Measurements from ENCODE around the gene DCD. TPM values are rescaled to one million over a fixed set of nuclear protein-coding genes. Genes with fewer than 3 reads are reported as not detected.

The DCD gene
- polyA plus RNA-seq, 1 donor from 2014 or later: not detected

GRCh38 chr12:54616933-54617680 lies 31.1 kb downstream of the DCD start:
- H3K79me2 ChIP-seq (replicated peaks; ENCODE audit: insufficient read depth, low read length): no peaks in the 10 kb centered on the region
- TF ChIP-seq SMC3 (conservative IDR thresholded peaks at IDR 0.05; ENCODE audit: poor library complexity) (no peak), EP300 (conservative IDR thresholded peaks at IDR 0.05; ENCODE audit: poor library complexity, severe bottlenecking) (no peak), TAF1 (IDR thresholded peaks at IDR 0.05; ENCODE audit: low read depth) (no peak), CTCF (IDR thresholded peaks at IDR 0.05; ENCODE audit: poor library complexity, severe bottlenecking) (no peak), MXI1 (conservative IDR thresholded peaks at IDR 0.05; ENCODE audit: poor library complexity, severe bottlenecking) (no peak), EZH2 (IDR thresholded peaks at IDR 0.05; ENCODE audit: borderline replicate concordance, insufficient read depth, low read length, poor library complexity, severe bottlenecking) (no peak), POLR2AphosphoS5 (IDR thresholded peaks at IDR 0.05) (no peak), REST (IDR thresholded peaks at IDR 0.05; ENCODE audit: borderline replicate concordance) (no peak), RAD21 (conservative IDR thresholded peaks at IDR 0.05) (no peak)
- H3K9ac ChIP-seq (ENCODE audit: low read length): no peak overlapping the region
- no peaks in the 10 kb centered on the region for H3K36me3 ChIP-seq (ENCODE audit: insufficient read depth, low read length)
- H3K9me2 ChIP-seq (ENCODE audit: insufficient read depth, low read length): no peaks in the 10 kb centered on the region
- no peak overlapping the region for H3K4me2 ChIP-seq (ENCODE audit: low read length)
- no peak overlapping the region for H3K27ac ChIP-seq (ENCODE audit: low read length)
- no peaks in the 10 kb centered on the region for H3K9me3 ChIP-seq (ENCODE audit: low read length)
- H3K27me3 ChIP-seq (ENCODE audit: insufficient read depth, low read depth, low read length): no peaks in the 10 kb centered on the region
- H3K4me3 ChIP-seq (ENCODE audit: low read length): no peak overlapping the region
- no peak overlapping the region for H2AFZ ChIP-seq (ENCODE audit: low read depth, low read length)
- H3F3A ChIP-seq (ENCODE audit: insufficient read depth, low read length, poor library complexity, severe bottlenecking): no peaks in the 10 kb centered on the region
- H4K20me1 ChIP-seq (ENCODE audit: insufficient read depth): no peaks in the 10 kb centered on the region

- Histone ChIP-seq H4K20me1 (ENCODE audit: insufficient read depth) (no peaks in the 10 kb centered on the region), H3K36me3 (ENCODE audit: insufficient read depth, low read length) (no peaks in the 10 kb centered on the region), H3K9me2 (ENCODE audit: insufficient read depth, low read length) (no peaks in the 10 kb centered on the region), H3K79me2 (replicated peaks; ENCODE audit: insufficient read depth, low read length) (no peaks in the 10 kb centered on the region), H3K4me3 (ENCODE audit: low read length) (no peak overlapping the region), H3K4me2 (ENCODE audit: low read length) (no peak overlapping the region), H3K27ac (ENCODE audit: low read length) (no peak overlapping the region), H3K9me3 (ENCODE audit: low read length) (no peaks in the 10 kb centered on the region), H2AFZ (ENCODE audit: low read depth, low read length) (no peak overlapping the region), H3K9ac (ENCODE audit: low read length) (no peak overlapping the region), H3F3A (ENCODE audit: insufficient read depth, low read length, poor library complexity, severe bottlenecking) (no peaks in the 10 kb centered on the region), H3K27me3 (ENCODE audit: insufficient read depth, low read depth, low read length) (no peaks in the 10 kb centered on the region)
- TF ChIP-seq CTCF (IDR thresholded peaks at IDR 0.05; ENCODE audit: poor library complexity, severe bottlenecking) (no peak), RAD21 (conservative IDR thresholded peaks at IDR 0.05) (no peak), EZH2 (IDR thresholded peaks at IDR 0.05; ENCODE audit: borderline replicate concordance, insufficient read depth, low read length, poor library complexity, severe bottlenecking) (no peak), TAF1 (IDR thresholded peaks at IDR 0.05; ENCODE audit: low read depth) (no peak), EP300 (conservative IDR thresholded peaks at IDR 0.05; ENCODE audit: poor library complexity, severe bottlenecking) (no peak), REST (IDR thresholded peaks at IDR 0.05; ENCODE audit: borderline replicate concordance) (no peak), SMC3 (conservative IDR thresholded peaks at IDR 0.05; ENCODE audit: poor library complexity) (no peak), POLR2AphosphoS5 (IDR thresholded peaks at IDR 0.05) (no peak), MXI1 (conservative IDR thresholded peaks at IDR 0.05; ENCODE audit: poor library complexity, severe bottlenecking) (no peak)
Measured at GRCh38 chr12:54612225-54612750, 35.9 kb downstream of the DCD start.
